Activated T-cell treated with anti-CD3 and anti-CD28 coated beads for 48 hours (primary cell): ENCODE measurements around the gene ROPN1L.
"Not testable (repeated sequence)": the region's sequence is repeated elsewhere in the genome, so short reads cannot be mapped to it uniquely, and the experiment has no call there.

Source experiments
- DNase-seq: peaks from one replicate; pipeline ENCODE4 v3.0.0-alpha.2; 2020; ENCODE audit warnings: low read depth

Gene ROPN1L

GRCh38 chr5:10502578-10502977 lies 60.9 kb downstream of the ROPN1L start:
- no peak for DNase-seq

- DNase-seq = no peak
Observed at GRCh38 chr5:10503321-10503720, 61.6 kb downstream of the ROPN1L start.

- no peak for DNase-seq
Observed at GRCh38 chr5:10503997-10504793, 62.5 kb downstream of the ROPN1L start.

GRCh38 chr5:10505517-10506095 lies 63.9 kb downstream of the ROPN1L start:
- no peak for DNase-seq

DNA sequence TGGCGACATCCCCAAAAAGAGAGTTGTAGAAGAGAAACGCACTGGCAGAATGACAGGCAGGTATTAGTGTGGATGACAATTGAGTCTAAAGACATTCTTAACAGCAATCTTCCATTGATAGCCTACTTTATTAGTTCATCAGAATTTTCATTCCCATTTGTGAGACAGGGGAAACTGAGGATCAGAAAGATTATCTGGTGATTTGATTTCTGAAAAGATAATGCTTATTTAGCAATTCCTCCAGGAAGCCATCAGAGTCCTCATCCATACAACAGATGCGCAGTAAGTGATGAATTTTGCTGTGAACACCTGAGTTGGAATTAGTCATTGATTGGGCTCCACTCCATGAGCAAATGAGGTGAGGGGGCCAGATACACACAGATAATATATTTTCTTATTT lies 64.9 kb downstream of the ROPN1L start:
- DNase-seq = no peak

GRCh38 chr5:10507575-10508096 lies 66.0 kb downstream of the ROPN1L start:
- DNase-seq = no peak

GRCh38 chr5:10509575-10509974 lies 67.9 kb downstream of the ROPN1L start:
- DNase-seq = no peak

- no peak for DNase-seq
Observed at GRCh38 chr5:10511741-10512640, 70.3 kb downstream of the ROPN1L start.

GRCh38 chr5:10513501-10514442 lies 72.1 kb downstream of the ROPN1L start:
- no peak for DNase-seq

- DNase-seq = not testable (repeated sequence)
Observed at GRCh38 chr5:10514572-10514971, 72.9 kb downstream of the ROPN1L start.
